Measurements from ENCODE around the gene GOLGA1. TPM values are rescaled to one million over a fixed set of nuclear protein-coding genes. Genes with fewer than 3 reads are reported as not detected.

Gene GOLGA1
- total and polyA plus RNA-seq, 10 of the 15 experiments (the other 5 are each of a cell fraction or from before 2014, with no cell fraction given), result 2.9 to 14.1 (median 8.1) TPM

DNA sequence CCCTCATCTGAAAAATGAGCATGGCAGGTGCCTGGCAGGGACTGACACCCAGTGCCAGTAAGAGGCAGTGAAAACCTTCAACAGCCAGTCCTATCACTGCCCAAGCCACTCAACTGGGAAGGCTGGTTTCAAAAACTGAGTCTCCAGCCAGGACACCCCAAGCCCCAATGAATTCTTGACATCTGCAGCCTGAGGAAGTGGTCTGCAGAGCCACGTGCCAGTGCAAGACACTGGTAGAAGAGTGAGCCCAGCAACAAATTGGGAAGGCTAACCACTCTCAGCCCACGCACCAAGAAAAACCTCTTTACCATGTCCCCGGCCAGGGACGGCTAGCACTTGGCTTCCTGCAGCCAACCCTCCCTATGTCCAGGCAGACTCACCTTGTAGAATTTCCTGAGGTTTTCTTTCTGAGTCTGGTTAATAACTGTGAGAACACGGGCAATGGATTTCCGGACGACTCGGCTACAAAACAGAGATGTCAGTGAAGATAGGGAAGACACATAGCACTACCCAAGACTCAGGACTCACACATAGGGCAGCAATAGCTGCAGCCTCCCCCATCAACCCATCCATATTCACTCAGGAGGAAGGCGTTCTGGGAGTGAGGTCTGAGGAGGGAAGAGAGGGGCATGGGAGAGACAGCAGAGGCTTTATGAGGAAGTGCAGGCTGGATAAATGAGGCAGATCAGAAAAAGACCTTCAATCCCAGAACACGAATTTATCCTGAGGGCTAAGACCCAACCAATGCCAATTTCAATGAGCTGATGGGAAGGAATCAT lies 80.9 kb downstream of the GOLGA1 start:
- DNase-seq (ENCODE audit: low read depth, low spot score), result no peak
- no peak for TF ChIP-seq GATAD2B (conservative IDR thresholded peaks at IDR 0.05; ENCODE audit: low read depth)
- TF ChIP-seq, protein P1, sequence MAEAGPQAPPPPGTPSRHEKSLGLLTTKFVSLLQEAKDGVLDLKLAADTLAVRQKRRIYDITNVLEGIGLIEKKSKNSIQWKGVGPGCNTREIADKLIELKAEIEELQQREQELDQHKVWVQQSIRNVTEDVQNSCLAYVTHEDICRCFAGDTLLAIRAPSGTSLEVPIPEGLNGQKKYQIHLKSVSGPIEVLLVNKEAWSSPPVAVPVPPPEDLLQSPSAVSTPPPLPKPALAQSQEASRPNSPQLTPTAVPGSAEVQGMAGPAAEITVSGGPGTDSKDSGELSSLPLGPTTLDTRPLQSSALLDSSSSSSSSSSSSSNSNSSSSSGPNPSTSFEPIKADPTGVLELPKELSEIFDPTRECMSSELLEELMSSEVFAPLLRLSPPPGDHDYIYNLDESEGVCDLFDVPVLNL (IDR thresholded peaks at IDR 0.05; ENCODE audit: low read depth, low read length), result no peak
- peak; percentile 42 to 49; a peak in 3 of 4 replicates for TF ChIP-seq BHLHE40 (IDR thresholded peaks at IDR 0.05; ENCODE audit: borderline replicate concordance in 1 of 2, low read depth in 2 of 2, low read length in 1 of 2)
- TF ChIP-seq CBX5 (IDR thresholded peaks at IDR 0.05; ENCODE audit: low read depth), result no peak
- TF ChIP-seq STAT3 (IDR thresholded peaks at IDR 0.05; ENCODE audit: low read depth, low read length), result no peak
- no peak for TF ChIP-seq SREBF2 (IDR thresholded peaks at IDR 0.05; ENCODE audit: low read length)
- TF ChIP-seq, protein P2, sequence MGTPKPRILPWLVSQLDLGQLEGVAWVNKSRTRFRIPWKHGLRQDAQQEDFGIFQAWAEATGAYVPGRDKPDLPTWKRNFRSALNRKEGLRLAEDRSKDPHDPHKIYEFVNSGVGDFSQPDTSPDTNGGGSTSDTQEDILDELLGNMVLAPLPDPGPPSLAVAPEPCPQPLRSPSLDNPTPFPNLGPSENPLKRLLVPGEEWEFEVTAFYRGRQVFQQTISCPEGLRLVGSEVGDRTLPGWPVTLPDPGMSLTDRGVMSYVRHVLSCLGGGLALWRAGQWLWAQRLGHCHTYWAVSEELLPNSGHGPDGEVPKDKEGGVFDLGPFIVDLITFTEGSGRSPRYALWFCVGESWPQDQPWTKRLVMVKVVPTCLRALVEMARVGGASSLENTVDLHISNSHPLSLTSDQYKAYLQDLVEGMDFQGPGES (IDR thresholded peaks at IDR 0.05), result no peak
- no peak for TF ChIP-seq PAX8 (IDR thresholded peaks at IDR 0.05)
- no peak for TF ChIP-seq RBBP5 (conservative IDR thresholded peaks at IDR 0.05)
- TF ChIP-seq ZZZ3 (IDR thresholded peaks at IDR 0.05; ENCODE audit: control insufficient read depth, insufficient read length, low read depth), result no peak
- TF ChIP-seq ZNF384 (IDR thresholded peaks at IDR 0.05; ENCODE audit: borderline replicate concordance, low read depth, low read length), result no peak
- no peak for TF ChIP-seq ASH2L (IDR thresholded peaks at IDR 0.05; ENCODE audit: borderline replicate concordance, low read depth)
- TF ChIP-seq, protein P3, sequence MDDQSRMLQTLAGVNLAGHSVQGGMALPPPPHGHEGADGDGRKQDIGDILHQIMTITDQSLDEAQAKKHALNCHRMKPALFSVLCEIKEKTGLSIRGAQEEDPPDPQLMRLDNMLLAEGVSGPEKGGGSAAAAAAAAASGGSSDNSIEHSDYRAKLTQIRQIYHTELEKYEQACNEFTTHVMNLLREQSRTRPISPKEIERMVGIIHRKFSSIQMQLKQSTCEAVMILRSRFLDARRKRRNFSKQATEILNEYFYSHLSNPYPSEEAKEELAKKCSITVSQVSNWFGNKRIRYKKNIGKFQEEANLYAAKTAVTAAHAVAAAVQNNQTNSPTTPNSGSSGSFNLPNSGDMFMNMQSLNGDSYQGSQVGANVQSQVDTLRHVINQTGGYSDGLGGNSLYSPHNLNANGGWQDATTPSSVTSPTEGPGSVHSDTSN (IDR thresholded peaks at IDR 0.05; ENCODE audit: insufficient replicate concordance, low read depth, low read length), result no peak
- TF ChIP-seq CHD2 (IDR thresholded peaks at IDR 0.05; ENCODE audit: borderline replicate concordance, low read depth, low read length), result no peak
- TF ChIP-seq ATF7 (IDR thresholded peaks at IDR 0.05; ENCODE audit: low read depth), result no peak
- peak; percentile 61; the same call in 1 of the 2 replicates for TF ChIP-seq MXI1 (IDR thresholded peaks at IDR 0.05; ENCODE audit: low read depth, low read length)
- TF ChIP-seq POLR2A (IDR thresholded peaks at IDR 0.05; ENCODE audit: low read depth, low read length), result peak; percentile 53
- peak; percentile 62 for TF ChIP-seq POLR2AphosphoS5 (IDR thresholded peaks at IDR 0.05; ENCODE audit: low read length)
- ChIA-PET POLR2A (interaction anchor here (0.7 to 3.9 kb wide), 4 partner anchors 12 to 90 kb away, joined by 3 to 92 read pairs (median 22); partner anchors contain the start of gene NR6A1), SMC1A (ENCODE audit: uncharacterized antibody, unreplicated experiment) (interaction anchor here (0.8 to 5.1 kb wide), 6 partner anchors 11 to 366 kb away, joined by 3 to 37 read pairs (median 4); partner anchors contain the start of gene NR6A1), CTCF (interaction anchor here (0.5 to 26.5 kb wide), 7 partner anchors 8 to 512 kb away, joined by 3 to 575 read pairs (median 4); partner anchors contain the start of genes NR6A1 and OLFML2A), RAD21 (ENCODE audit: unreplicated experiment) (interaction anchor here (1.5 to 4.1 kb wide), 3 partner anchors 10 to 87 kb away, joined by 3 to 29 read pairs (median 28); partner anchors contain the start of gene NR6A1)
- H3K27me3 ChIP-seq (replicated peaks in 1 of 2; ENCODE audit: control insufficient read depth in 2 of 2, insufficient read depth in 2 of 2, low read length in 1 of 2), result no peaks in the 10 kb centered on the region
- WGBS (ENCODE audit: insufficient coverage, insufficient replicate concordance, low lambda C conversion rate, missing lambda C conversion rate), result under 1% methylated on average over 10 of the region's 10 CpGs
- H3K27ac ChIP-seq (ENCODE audit: control insufficient read depth, insufficient read depth), result peak overlapping the region; percentile 83
- H3K4me1 ChIP-seq (ENCODE audit: control insufficient read depth, insufficient read depth, low read length), result peaks cover 13% of the 10 kb centered on the region
- peak overlapping the region; percentile 99 for H3K4me2 ChIP-seq (ENCODE audit: control insufficient read depth, insufficient read depth)
- peaks cover 28 to 31% of the 10 kb centered on the region in 2 experiments; a peak in 3 of 4 replicates for H3K36me3 ChIP-seq (ENCODE audit: control insufficient read depth in 2 of 2, insufficient read depth in 2 of 2, low read length in 1 of 2)
- in situ Hi-C loops (cut with MboI) (loop anchor here (5.0 to 25.0 kb wide), 2 partner anchors 243 to 1948 kb away; partner anchors contain the start of genes RC3H2 and ZBTB6), intact Hi-C loops (cut with micrococcal nuclease; ENCODE audit: unreplicated experiment) (loop anchor here (5.0 to 10.0 kb wide), 3 partner anchors 382 to 775 kb away; partner anchors contain the start of gene HSPA5)
- H3K9ac ChIP-seq (ENCODE audit: control insufficient read depth, insufficient read depth, low read length), result peak overlapping the region; percentile 99
- no TSS peak for BruUV-seq (replicated peaks)
- peak; percentile 57 for FAIRE-seq
- H3K79me2 ChIP-seq (ENCODE audit: control insufficient read depth, insufficient read depth, low read length), result peaks cover 40% of the 10 kb centered on the region
- H4K20me1 ChIP-seq (ENCODE audit: control insufficient read depth, insufficient read depth), result peaks cover 18% of the 10 kb centered on the region
- peak overlapping the region; percentile 95 for H3K4me3 ChIP-seq
- no peak overlapping the region for H2AFZ ChIP-seq (ENCODE audit: control insufficient read depth, low read depth, low read length)
- H3K9me3 ChIP-seq (replicated peaks; ENCODE audit: control insufficient read depth, insufficient read depth, low read length), result no peaks in the 10 kb centered on the region
- ATAC-seq, result no peak
